Ascending aorta (tissue), 2 donors: ENCODE results near the gene USP48. TPM values are rescaled to one million over a fixed set of nuclear protein-coding genes. Genes with fewer than 3 reads are reported as not detected.

Source experiments
- DNase-seq, 2 donors: peaks; one replicate each; pipeline ENCODE4 v3.0.0-alpha.2; 2019; ENCODE audit warnings: low spot score in 2 of 2
- H3K27ac ChIP-seq, 2 donors: fragments of 200-600 bp; sonication (generic); one replicate each; pipeline ENCODE4 v1.5.1; 2016 to 2017; ENCODE audit warnings: mild to moderate bottlenecking in 1 of 2
- H3K27me3 ChIP-seq: fragments of 200-600 bp; sonication (generic); one replicate; pipeline ENCODE4 v1.5.1; 2017
- H3K36me3 ChIP-seq, 2 donors: fragments of 200-600 bp; sonication (generic); one replicate each; pipeline ENCODE4 v1.5.1; 2016
- H3K4me1 ChIP-seq, 2 donors: fragments of 200-600 bp; sonication (generic); one replicate each; pipeline ENCODE4 v1.5.1; 2016 to 2017; ENCODE audit warnings: mild to moderate bottlenecking in 1 of 2
- H3K4me3 ChIP-seq, 2 donors: fragments of 200-600 bp; sonication (generic); one replicate each; pipeline ENCODE4 v1.5.1; 2016 to 2017; ENCODE audit warnings: mild to moderate bottlenecking in 1 of 2
- H3K9me3 ChIP-seq, 2 donors: fragments of 200-600 bp; sonication (generic); one replicate each; pipeline ENCODE4 v1.5.1; 2016
- CTCF ChIP-seq, 3 experiments: fragments of 200-600 bp in 2 of 3; fragments of 450-650 bp in 1 of 3; sonication (generic) in 2 of 3; IDR thresholded peaks; one replicate each; pipeline ENCODE4 v1.5.1; 2016 to 2019; ENCODE audit warnings: antibody characterized with exemption in 3 of 3, mild to moderate bottlenecking in 1 of 3, moderate library complexity in 1 of 3
- intact Hi-C: fragments of 100-400 bp; cut with DNase I; formaldehyde crosslinking; loops from one replicate; pipeline ENCODE4 v1.15.1; 2023
- total RNA-seq: library from RNA; depleted of rRNA; stranded (reverse); fragments of >200 nt; gene quantifications from one replicate; pipeline ENCODE4 v1.1.0, GENCODE V29; 2016

The USP48 gene
- total RNA-seq, 1 donor from 2014 or later: 41.3 TPM

- no peak for TF ChIP-seq CTCF (IDR thresholded peaks at IDR 0.05)
- DNase-seq: no peak
- H3K4me3 ChIP-seq: no peak overlapping the region
- H3K9me3 ChIP-seq: no peaks in the 10 kb centered on the region
- H3K4me1 ChIP-seq: peaks cover 11 to 39% of the 10 kb centered on the region in 2 donors
- H3K36me3 ChIP-seq: peaks cover under 1 to 3% of the 10 kb centered on the region in 2 donors
- intact Hi-C loops: no loop called here
- H3K27ac ChIP-seq: no peak overlapping the region
- peaks cover 13% of the 10 kb centered on the region for H3K27me3 ChIP-seq
Observed at GRCh38 chr1:21671915-21672314, 111.0 kb downstream of the USP48 start.

- intact Hi-C loops: no loop called here
- TF ChIP-seq CTCF (IDR thresholded peaks at IDR 0.05): no peak
- Histone ChIP-seq H3K4me3 (no peak overlapping the region), H3K36me3 (no peaks in the 10 kb centered on the region), H3K9me3 (no peaks in the 10 kb centered on the region), H3K27ac (no peak overlapping the region), H3K27me3 (peaks cover 13% of the 10 kb centered on the region), H3K4me1 (peaks cover 11 to 39% of the 10 kb centered on the region in 2 donors)
- no peak for DNase-seq
Observed at GRCh38 chr1:21670956-21671902, 111.7 kb downstream of the USP48 start.

- no peak overlapping the region for H3K27ac ChIP-seq
- H3K4me1 ChIP-seq: peaks cover 11 to 39% of the 10 kb centered on the region in 2 donors
- peak overlapping the region in 1 of 2 donors; percentile 58 for H3K4me3 ChIP-seq
- TF ChIP-seq CTCF (IDR thresholded peaks at IDR 0.05): no peak
- peaks cover 13% of the 10 kb centered on the region for H3K27me3 ChIP-seq
- intact Hi-C loops: no loop called here
- H3K9me3 ChIP-seq: no peaks in the 10 kb centered on the region
- no peak for DNase-seq
- H3K36me3 ChIP-seq: no peaks in the 10 kb centered on the region
Observed at GRCh38 chr1:21670059-21670881, 112.7 kb downstream of the USP48 start.

- TF ChIP-seq CTCF (IDR thresholded peaks at IDR 0.05): no peak
- intact Hi-C loops: no loop called here
- H3K36me3 ChIP-seq: no peaks in the 10 kb centered on the region
- no peak within 1 kb of the TSS for H3K27ac ChIP-seq
- peaks cover 13% of the 10 kb centered on the region for H3K27me3 ChIP-seq
- peak within 1 kb of the TSS; percentile 55 to 58 for H3K4me3 ChIP-seq
- peaks cover 11 to 39% of the 10 kb centered on the region in 2 donors for H3K4me1 ChIP-seq
- peak in 1 of 2 donors; percentile 62 for DNase-seq
- H3K9me3 ChIP-seq: no peaks in the 10 kb centered on the region
Observed at GRCh38 chr1:21669258-21670058, 113.5 kb downstream of the USP48 start, which contains the start of gene RAP1GAP. Gene RAP1GAP (minus strand): TSS chr1:21669357. CDS start chr1:21620032, 49,325 bp downstream.

- H3K4me3 ChIP-seq: peak overlapping the region; percentile 55 to 58
- DNase-seq: peak in 1 of 2 donors; percentile 48
- intact Hi-C loops: no loop called here
Observed at GRCh38 chr1:21668951-21669257, 114.0 kb downstream of the USP48 start.

More at GRCh38 chr1:21668951-21669257, 114.0 kb downstream of the USP48 start:
- no peaks in the 10 kb centered on the region for H3K9me3 ChIP-seq
- no peak for TF ChIP-seq CTCF (IDR thresholded peaks at IDR 0.05)
- H3K27me3 ChIP-seq: peaks cover 13% of the 10 kb centered on the region
- H3K27ac ChIP-seq: no peak overlapping the region
- no peaks in the 10 kb centered on the region for H3K36me3 ChIP-seq
- peaks cover 11 to 39% of the 10 kb centered on the region in 2 donors for H3K4me1 ChIP-seq
